Ovary (tissue), 3 donors: ENCODE results near the gene TMEM88.

Experiments used
- CTCF ChIP-seq, 3 donors: fragments of 450-650 bp in 2 of 3; fragments of 200-600 bp in 1 of 3; IDR thresholded peaks; one replicate each; pipeline versions ENCODE4 v1.5.1 to v1.8.0; 2016 to 2022; ENCODE audit warnings: antibody characterized with exemption in 3 of 3, mild to moderate bottlenecking in 1 of 3
- EP300 ChIP-seq: sonication (generic); formaldehyde crosslinking; IDR thresholded peaks from one replicate; pipeline ENCODE4 v1.6.1; 2017; ENCODE audit warnings: antibody characterized with exemption
- POLR2A ChIP-seq: fragments of 450-650 bp; IDR thresholded peaks from one replicate; pipeline ENCODE4 v1.6.1; 2017; ENCODE audit warnings: antibody characterized with exemption, mild to moderate bottlenecking, moderate library complexity
- donor health status: DM: no; HTN: no; CAD: no.

- TF ChIP-seq POLR2A = no peak
- TF ChIP-seq CTCF (IDR thresholded peaks at IDR 0.05) = no peak
- TF ChIP-seq EP300 = no peak
Measured at GRCh38 chr17:7864995-7865650, 10.3 kb downstream of the TMEM88 start.
